Endothelial cell of umbilical vein (primary cell): ENCODE measurements around the gene PANK3. TPM values are rescaled to one million over a fixed set of nuclear protein-coding genes. Genes with fewer than 3 reads are reported as not detected.
"Not testable (repeated sequence)": the region's sequence is repeated elsewhere in the genome, so short reads cannot be mapped to it uniquely, and the experiment has no call there.

ENCODE experiments used
- BruUV-seq: library from RNA; stranded (reverse); fragments of 400-500 nt; replicated peaks from 2 replicates; lab custom pipeline; 2021; lab: Mats Ljungman, UMichigan
- CTCF ChIA-PET: fragments of 300-600, 350-600 bp; sonication (Branson Sonifier 250); formaldehyde crosslinking; loops from one replicate; lab custom pipeline; 2021; ENCODE audit warnings: antibody characterized with exemption, inconsistent platforms; lab: Charles Lee
- POLR2A ChIA-PET: fragments of 300-600, 350-600 bp; sonication (Branson Sonifier 250); formaldehyde crosslinking; loops from one replicate; lab custom pipeline; 2021; ENCODE audit warnings: antibody characterized with exemption, inconsistent platforms; lab: Charles Lee
- DNase-seq: peaks from one replicate; pipeline ENCODE4 v3.0.0-alpha.2; 2011; ENCODE audit warnings: low read depth, low spot score
- FAIRE-seq: peaks from 2 replicates; lab custom pipeline; 2011; peaks lifted over from hg19 to GRCh38; lab: Jason Lieb, UNC
- H2AFZ ChIP-seq: 2 replicates; pipeline ENCODE4 v1.6.0; 2012; ENCODE audit warnings: low read depth, low read length, control low read depth, inconsistent platforms
- H3K27ac ChIP-seq: 2 replicates; pipeline ENCODE4 v1.5.1; 2011; ENCODE audit warnings: low read depth, mild to moderate bottlenecking, control low read depth, low read length, moderate library complexity; ENCODE audit not compliant: insufficient read depth
- H3K27me3 ChIP-seq, 2 experiments: 2 replicates each; pipeline versions ENCODE4 v1.6.0 to v1.6.1; 2011; ENCODE audit warnings: low read length in 2 of 2, mixed read lengths in 1 of 2; ENCODE audit not compliant: control insufficient read depth in 2 of 2, insufficient read depth in 2 of 2
- H3K36me3 ChIP-seq, 2 experiments: 2 replicates in 1 of 2; 3 replicates in 1 of 2; pipeline ENCODE4 v1.5.1; 2011; ENCODE audit warnings: low read length in 2 of 2, mild to moderate bottlenecking in 1 of 2, moderate library complexity in 1 of 2; ENCODE audit not compliant: control insufficient read depth in 2 of 2, insufficient read depth in 2 of 2; ENCODE audit errors: extremely low read depth in 1 of 2
- H3K4me1 ChIP-seq: 3 replicates; pipeline ENCODE4 v1.5.1; 2011; ENCODE audit warnings: mild to moderate bottlenecking, low read length; ENCODE audit not compliant: control insufficient read depth, insufficient read depth; ENCODE audit errors: extremely low read depth
- H3K4me2 ChIP-seq: 2 replicates; pipeline ENCODE4 v1.6.1; 2011; ENCODE audit warnings: low read length, control low read depth, mixed read lengths; ENCODE audit not compliant: insufficient read depth
- H3K4me3 ChIP-seq, 3 experiments: fragments of 200-600 bp in 1 of 3; sonication (generic), shearing (Covaris generic) in 1 of 3; replicated peaks in 1 of 3; 2 replicates each; pipeline ENCODE4 v1.5.1; 2011 to 2016; ENCODE audit warnings: control low read depth in 3 of 3, low read length in 3 of 3, mild to moderate bottlenecking in 2 of 3, inconsistent platforms in 1 of 3, low read depth in 1 of 3, moderate library complexity in 1 of 3; ENCODE audit not compliant: insufficient read depth in 1 of 3
- H3K79me2 ChIP-seq: 2 replicates; pipeline ENCODE4 v1.6.0; 2012; ENCODE audit warnings: low read length, inconsistent platforms; ENCODE audit not compliant: control insufficient read depth, insufficient read depth
- H3K9ac ChIP-seq: replicated peaks from 2 replicates; pipeline ENCODE3; 2011; ENCODE audit warnings: low read length, control low read depth; ENCODE audit not compliant: insufficient read depth; ENCODE audit errors: extremely low read depth
- H3K9me1 ChIP-seq: replicated peaks from 3 replicates; pipeline ENCODE4 v1.6.0; 2011; ENCODE audit warnings: mild to moderate bottlenecking, low read length; ENCODE audit not compliant: control insufficient read depth, insufficient read depth; ENCODE audit errors: extremely low read depth
- H3K9me3 ChIP-seq: replicated peaks from 2 replicates; pipeline ENCODE4 v1.5.1; 2012; ENCODE audit warnings: low read length, inconsistent platforms; ENCODE audit not compliant: control insufficient read depth, insufficient read depth
- H4K20me1 ChIP-seq: replicated peaks from 2 replicates; pipeline ENCODE3; 2011; ENCODE audit warnings: mild to moderate bottlenecking, low read length; ENCODE audit not compliant: control insufficient read depth, insufficient read depth; ENCODE audit errors: extremely low read depth
- GATA2 ChIP-seq: IDR thresholded peaks from 2 replicates; pipeline ENCODE4 v1.7.0; 2011; ENCODE audit warnings: low read depth, mild to moderate bottlenecking, moderate library complexity, mixed read lengths, low read length; ENCODE audit not compliant: insufficient read length, insufficient read depth
- MAX ChIP-seq: IDR thresholded peaks from 2 replicates; pipeline ENCODE4 v1.6.1; 2011; ENCODE audit not compliant: insufficient read depth, insufficient read length
- POLR2A ChIP-seq: IDR thresholded peaks from 2 replicates; pipeline ENCODE4 v1.6.1; 2012; ENCODE audit warnings: low read depth, mild to moderate bottlenecking, control low read depth, low read length
- POLR2AphosphoS5 ChIP-seq: IDR thresholded peaks from 2 replicates; pipeline ENCODE4 v1.6.1; 2012; ENCODE audit warnings: low read depth, mild to moderate bottlenecking, control low read depth, low read length, moderate library complexity; ENCODE audit not compliant: insufficient read depth
- dilution Hi-C: fragments of 300-500 bp; cut with MboI; formaldehyde crosslinking; loops from one replicate; pipeline ENCODE4 v1.15.0; 2019; ENCODE audit warnings: low sequenced_read_pairs; ENCODE audit not compliant: extremely low pct_ligation_motif_present
- intact Hi-C: fragments of 100-400 bp; cut with micrococcal nuclease; formaldehyde crosslinking; loops from one replicate; pipeline ENCODE4 v1.10.0; 2022
- polyA plus RNA-seq, 4 experiments: library from polyadenylated mRNA; depleted of rRNA in 3 of 4; stranded (reverse) in 3 of 4; unstranded in 1 of 4; fragments of >200 nt; gene quantifications; 2 replicates each; pipeline versions ENCODE4 v1.2.1 to v1.2.3, GENCODE V29; 2011 to 2012; ENCODE audit warnings: missing spikeins in 1 of 4
- total RNA-seq: library from RNA; stranded (reverse); gene quantifications from 2 replicates; pipeline ENCODE4 v1.2.3, GENCODE V29; 2021

The PANK3 gene
- total and polyA plus RNA-seq, 2 donors (not counting 3 experiments of a cell fraction or from before 2014, with no cell fraction given), result 8.1 to 78.8 TPM

- CTCF ChIA-PET, result no interaction called here
- Histone ChIP-seq H4K20me1 (no peaks in the 10 kb centered on the region), H3K9ac (no peak overlapping the region), H3K27me3 (no peaks in the 10 kb centered on the region), H3K9me3 (no peaks in the 10 kb centered on the region), H3K4me2 (no peak overlapping the region), H3K27ac (no peak overlapping the region), H3K4me3 (no peak overlapping the region), H3K4me1 (no peaks in the 10 kb centered on the region), H3K79me2 (no peaks in the 10 kb centered on the region), H2AFZ (no peak overlapping the region), H3K36me3 (no peaks in the 10 kb centered on the region), H3K9me1 (no peaks in the 10 kb centered on the region)
- FAIRE-seq, result no peak
- intact Hi-C loops, result no loop called here
- no peak for DNase-seq
- BruUV-seq, result no TSS peak
- dilution Hi-C loops, result no loop called here
- POLR2A ChIA-PET, result no interaction called here
- TF ChIP-seq MAX, result no peak
- no peak for TF ChIP-seq POLR2AphosphoS5
- TF ChIP-seq GATA2, result no peak
- TF ChIP-seq POLR2A, result no peak
Measured at GRCh38 chr5:168596927-168597326, 17.8 kb upstream of the PANK3 start.

- POLR2A ChIA-PET, H4K20me1 ChIP-seq, H3K4me3 ChIP-seq, CTCF ChIA-PET, FAIRE-seq, H3K79me2 ChIP-seq, BruUV-seq, dilution Hi-C loops, H3K9ac ChIP-seq, H3K9me3 ChIP-seq, H3K9me1 ChIP-seq, H3K4me1 ChIP-seq, H3K27me3 ChIP-seq, DNase-seq, H3K27ac ChIP-seq, H3K36me3 ChIP-seq, H3K4me2 ChIP-seq, intact Hi-C loops, H2AFZ ChIP-seq: not testable (repeated sequence)
Measured at GRCh38 chr5:168596122-168596521, 17.0 kb upstream of the PANK3 start.
